ENCODE data around the gene KCNAB1. TPM values are rescaled to one million over a fixed set of nuclear protein-coding genes. Genes with fewer than 3 reads are reported as not detected.
"Not testable (repeated sequence)": the region's sequence is repeated elsewhere in the genome, so short reads cannot be mapped to it uniquely, and the experiment has no call there.

Gene KCNAB1
- total and polyA plus RNA-seq, 2 of the 8 experiments (the other 6 are each of a cell fraction or from before 2014, with no cell fraction given), result 0.51 to 2.3 TPM

DNA sequence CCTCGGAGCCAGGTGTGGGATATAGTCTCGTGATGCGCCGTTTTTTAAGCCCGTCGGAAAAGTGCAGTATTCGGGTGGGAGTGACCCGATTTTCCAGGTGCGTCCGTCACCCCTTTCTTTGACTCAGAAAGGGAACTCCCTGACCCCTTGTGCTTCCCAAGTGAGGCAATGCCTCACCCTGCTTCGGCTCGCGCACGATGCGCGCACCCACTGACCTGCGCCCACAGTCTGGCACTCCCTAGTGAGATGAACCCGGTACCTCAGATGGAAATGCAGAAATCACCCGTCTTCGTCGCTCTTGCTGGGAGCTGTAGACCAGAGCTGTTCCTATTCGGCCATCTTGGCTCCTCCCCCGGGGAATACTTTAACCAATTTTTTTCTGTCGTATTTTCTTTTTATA lies 164.3 kb downstream of the KCNAB1 start:
- H4K91ac ChIP-seq (replicated peaks; ENCODE audit: insufficient read length, low read length); H3K14ac ChIP-seq (ENCODE audit: insufficient read length); H3K79me2 ChIP-seq (ENCODE audit: control insufficient read depth in 1 of 2, insufficient read depth in 2 of 2, low read length in 2 of 2); H4K5ac ChIP-seq (ENCODE audit: insufficient read length, low read depth, low read length); H2AFZ ChIP-seq (ENCODE audit: low read length); H3K27ac ChIP-seq (ENCODE audit: low read depth, low read length); H3K79me1 ChIP-seq (ENCODE audit: low read depth, low read length); H3K4ac ChIP-seq (replicated peaks; ENCODE audit: insufficient read length, low read depth, low read length); H3K4me2 ChIP-seq (ENCODE audit: insufficient read depth in 1 of 2, low read depth in 2 of 2, low read length in 2 of 2); H3K9me3 ChIP-seq (ENCODE audit: insufficient read depth in 2 of 2, low read depth in 1 of 2, low read length in 1 of 2); H3K18ac ChIP-seq (ENCODE audit: extremely low read depth, low read length); H3K36me3 ChIP-seq (ENCODE audit: control insufficient read depth in 2 of 4, insufficient read depth in 4 of 4, low read length in 3 of 4); H2BK5ac ChIP-seq (ENCODE audit: low read depth, low read length); H3K23me2 ChIP-seq (ENCODE audit: low read depth, low read length); DNase-seq (ENCODE audit: low read depth in 1 of 2, low spot score in 2 of 2); H3K4me3 ChIP-seq (ENCODE audit: extremely low read depth in 1 of 4, insufficient read depth in 2 of 4, low read depth in 3 of 4, low read length in 4 of 4); H4K8ac ChIP-seq (ENCODE audit: extremely low read depth, insufficient read depth, low read length); FAIRE-seq; H2BK20ac ChIP-seq (ENCODE audit: low read length); H2BK12ac ChIP-seq (ENCODE audit: low read depth, low read length); H3K23ac ChIP-seq (ENCODE audit: insufficient read length); H3K27me3 ChIP-seq (replicated peaks in 1 of 4; ENCODE audit: control insufficient read depth in 3 of 4, extremely low read depth in 1 of 4, insufficient read depth in 3 of 4, low read length in 3 of 4); H2AK5ac ChIP-seq (ENCODE audit: low read depth, low read length); H4K20me1 ChIP-seq (replicated peaks in 1 of 2; ENCODE audit: control insufficient read depth in 1 of 2, insufficient read depth in 2 of 2, low read length in 2 of 2); H2BK120ac ChIP-seq (replicated peaks; ENCODE audit: low read depth, low read length); H3K56ac ChIP-seq (replicated peaks; ENCODE audit: insufficient read length, low read depth, low read length); H2BK15ac ChIP-seq (ENCODE audit: low read length); H3K9ac ChIP-seq (replicated peaks in 1 of 4; ENCODE audit: extremely low read depth in 1 of 4, low read depth in 3 of 4, low read length in 3 of 4); H3K4me1 ChIP-seq (replicated peaks in 1 of 4; ENCODE audit: control insufficient read depth in 3 of 4, insufficient read depth in 4 of 4, low read length in 3 of 4): not testable (repeated sequence)
- ChIA-PET POLR2A (ENCODE audit: partially characterized antibody) (interaction anchor here (0.6 to 0.8 kb wide), 2 partner anchors 9 to 269 kb away, joined by 3 read pairs; no protein-coding TSS in a partner anchor), CTCF (ENCODE audit: partially characterized antibody) (interaction anchor here (0.5 kb wide), 1 partner anchor 39 kb away, joined by 7 read pairs; no protein-coding TSS in a partner anchor)
- WGBS, 2 experiments (ENCODE audit: extremely low coverage in 1 of 2, insufficient coverage in 1 of 2, insufficient read length in 1 of 2, insufficient replicate concordance in 2 of 2, low coverage in 1 of 2, low lambda C conversion rate in 2 of 2, missing lambda C conversion rate in 1 of 2), result 97% methylated on average over 13 of the region's 24 CpGs; no CpG with 5 or more reads in 1 of the 2 experiments

Measured in H1 (cell line).